Lung (tissue), 12 donors: ENCODE results near the gene FUOM. TPM values are rescaled to one million over a fixed set of nuclear protein-coding genes. Genes with fewer than 3 reads are reported as not detected.

ENCODE experiments used
- ATAC-seq: fragments of 200-7000 bp; cut with Tn5 transposase; one replicate; pipeline ENCODE4 v1.9.1; 2020; ENCODE audit warnings: moderate number of reproducible peaks; ENCODE audit not compliant: insufficient read depth, low FRiP score
- DNase-seq, 3 donors: peaks; one replicate each; pipeline ENCODE4 v3.0.0-alpha.2; 2013 to 2017
- H3K27ac ChIP-seq, 2 donors: one replicate each; pipeline ENCODE4 v1.5.1; 2013; ENCODE audit warnings: mild to moderate bottlenecking in 2 of 2, moderate library complexity in 2 of 2, control low read depth in 1 of 2, inconsistent platforms in 1 of 2, low read depth in 1 of 2, low read length in 1 of 2
- H3K27me3 ChIP-seq, 3 donors: one replicate each; pipeline ENCODE4 v1.5.1; 2013; ENCODE audit warnings: low read length in 2 of 3; ENCODE audit not compliant: control insufficient read depth in 3 of 3, insufficient read depth in 3 of 3
- H3K36me3 ChIP-seq, 4 donors: one replicate each; pipeline ENCODE4 v1.5.1; 2013; ENCODE audit warnings: low read length in 4 of 4, mild to moderate bottlenecking in 1 of 4, moderate library complexity in 1 of 4; ENCODE audit not compliant: control insufficient read depth in 4 of 4, insufficient read depth in 4 of 4
- H3K4me1 ChIP-seq, 5 donors: one replicate each; pipeline ENCODE4 v1.5.1; 2013; ENCODE audit warnings: low read length in 5 of 5, mild to moderate bottlenecking in 2 of 5, moderate library complexity in 1 of 5; ENCODE audit not compliant: control insufficient read depth in 5 of 5, insufficient read depth in 5 of 5
- H3K4me3 ChIP-seq: one replicate; pipeline ENCODE4 v1.5.1; 2013; ENCODE audit warnings: mild to moderate bottlenecking, control low read depth, moderate library complexity
- H3K9ac ChIP-seq, 2 donors: one replicate each; pipeline ENCODE4 v1.5.1; 2013; ENCODE audit warnings: low read length in 2 of 2, control low read depth in 1 of 2; ENCODE audit not compliant: insufficient read depth in 1 of 2
- H3K9me3 ChIP-seq, 4 donors: one replicate each; pipeline ENCODE4 v1.5.1; 2013; ENCODE audit warnings: low read length in 3 of 4, mild to moderate bottlenecking in 1 of 4, moderate library complexity in 1 of 4; ENCODE audit not compliant: control insufficient read depth in 4 of 4, insufficient read depth in 3 of 4
- CTCF ChIP-seq: IDR thresholded peaks from 2 replicates; pipeline ENCODE4 v1.5.1; 2012; ENCODE audit warnings: mild to moderate bottlenecking; ENCODE audit errors: control extremely low read depth, extremely low read depth
- WGBS, 2 donors: extraction: QIAGEN DNeasy Blood & Tissue Kit; methylation state at CpG; one replicate each; pipeline ENCODE4 v1.1.7; 2013; 5-methylcytosine and 5-hydroxymethylcytosine counted together
- polyA plus RNA-seq, 2 donors: library from polyadenylated mRNA; stranded (reverse); fragments of 200-250 nt; gene quantifications; one replicate each; pipeline ENCODE4 v1.2.1, GENCODE V29; 2013
- total RNA-seq, 2 donors: library from RNA; depleted of rRNA in 1 of 2; stranded (reverse); fragments of >200 nt in 1 of 2; gene quantifications; one replicate each; pipeline ENCODE4 v1.2.1, GENCODE V29; 2014 to 2021
- donor health status: control.
- donor health status: control.
- donor health status: Bipolar disorder and iron deficiency.
- donor health status: healthy.
- donor health status: DM: yes; HTN: yes; CAD: no.

FUOM gene
- total and polyA plus RNA-seq, 4 donors = 8.4 to 41.4 (median 34.2) TPM

DNA sequence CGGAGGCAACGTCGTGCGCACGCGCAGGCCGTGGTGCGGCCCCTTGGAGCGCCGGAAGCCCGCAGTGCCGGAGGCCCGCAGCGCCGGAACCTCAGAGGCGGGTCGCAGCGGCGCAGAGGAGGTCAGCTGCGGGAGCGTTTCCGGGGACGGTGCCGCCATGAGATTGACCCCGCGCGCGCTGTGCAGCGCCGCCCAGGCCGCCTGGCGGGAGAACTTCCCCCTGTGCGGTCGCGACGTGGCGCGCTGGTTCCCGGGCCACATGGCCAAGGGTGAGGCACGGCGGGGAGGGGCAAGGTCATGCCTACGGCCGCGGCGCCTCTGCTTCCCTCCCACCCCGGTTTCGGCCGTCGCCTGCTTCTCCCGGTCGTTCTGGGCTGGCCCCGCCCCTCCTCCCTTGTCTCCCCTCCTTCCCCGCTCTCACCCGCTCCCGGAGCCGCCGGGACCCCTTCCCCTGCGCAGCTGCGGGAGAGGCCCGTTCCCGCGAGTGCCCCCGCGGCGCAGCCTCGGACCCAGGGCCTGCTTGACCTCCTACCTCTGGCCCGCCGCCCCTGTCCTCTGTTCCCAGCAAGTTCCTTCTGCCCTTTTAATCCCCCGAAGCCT is 36.3 kb upstream of the FUOM start, which contains the start of gene MTG1:
TSS of gene MTG1 (plus strand) at position 94 of the 600 bp plus-strand sequence. CDS start at position 158, 64 bp downstream.
- no peak for TF ChIP-seq CTCF

DNA sequence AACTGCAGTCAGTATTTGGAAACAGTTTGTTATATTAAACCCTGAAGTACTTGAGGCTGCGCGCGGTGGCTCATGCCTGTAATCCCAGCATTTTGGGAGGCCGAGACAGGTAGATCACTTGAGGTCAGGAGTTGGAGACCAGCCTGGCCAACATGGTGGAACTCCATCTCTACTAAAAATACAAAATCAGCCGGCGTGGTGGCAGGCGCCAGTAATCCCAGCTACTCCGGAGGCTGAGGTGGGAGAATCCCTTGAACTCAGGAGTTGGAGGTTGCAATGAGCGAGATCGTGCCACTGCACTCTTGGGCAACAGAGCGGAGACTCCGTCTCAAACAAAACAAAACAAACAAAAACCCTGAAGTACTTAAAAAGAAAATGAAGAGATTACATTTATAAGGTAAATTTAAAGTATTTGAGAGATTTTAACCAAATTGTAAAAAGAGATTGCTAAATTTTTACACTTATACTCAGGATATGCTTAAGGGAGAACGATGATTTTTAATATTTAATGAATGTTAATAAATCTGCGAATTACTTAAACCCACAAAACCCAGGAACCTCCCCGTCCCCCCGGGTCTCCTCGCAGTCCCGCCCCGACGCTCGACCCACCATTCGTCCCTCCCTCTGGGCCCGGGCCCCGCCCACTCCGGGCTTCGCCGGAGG is 35.7 kb upstream of the FUOM start:
- no peaks in the 10 kb centered on the region for H3K27me3 ChIP-seq
- H3K36me3 ChIP-seq = peaks cover 2 to 18% (median 10%) of the 10 kb centered on the region in 4 donors
- peak overlapping the region in 1 of 2 donors; percentile 19 for H3K9ac ChIP-seq
- peaks cover 0 to 9% (median 0%) of the 10 kb centered on the region in 5 donors for H3K4me1 ChIP-seq
- H3K4me3 ChIP-seq = no peak overlapping the region
- TF ChIP-seq CTCF = no peak
- WGBS, 2 donors = 34 to 38% methylated on average over 27 of the region's 27 CpGs
- no peak for DNase-seq
- ATAC-seq = no peak
- no peaks in the 10 kb centered on the region for H3K9me3 ChIP-seq
- H3K27ac ChIP-seq = no peak overlapping the region

More for the DNA sequence above, 36.3 kb upstream of the FUOM start, which contains the start of gene MTG1:
- peak; percentile 96 to 97 (median 96) for DNase-seq
- Histone ChIP-seq H3K27me3 (no peaks in the 10 kb centered on the region), H3K9ac (peak within 1 kb of the TSS; percentile 67 to 69), H3K27ac (peak within 1 kb of the TSS; percentile 85 to 88), H3K4me3 (peak within 1 kb of the TSS; percentile 77), H3K4me1 (peaks cover 0 to 9% (median 0%) of the 10 kb centered on the region in 5 donors), H3K36me3 (peaks cover 3 to 21% (median 14%) of the 10 kb centered on the region in 4 donors), H3K9me3 (no peaks in the 10 kb centered on the region)
- peak; percentile 96 for ATAC-seq
- WGBS, 2 donors = 0 to 1% methylated on average over 46 to 69 of the region's 69 CpGs

- no peak for TF ChIP-seq CTCF
- no peaks in the 10 kb centered on the region for H3K9me3 ChIP-seq
- H3K27me3 ChIP-seq = no peaks in the 10 kb centered on the region
- H3K36me3 ChIP-seq = peaks cover 0 to 13% (median 4%) of the 10 kb centered on the region in 4 donors
- WGBS, 2 donors = 80 to 83% methylated on average over 11 to 12 of the region's 12 CpGs
- H3K4me1 ChIP-seq = peaks cover 0 to 9% (median 0%) of the 10 kb centered on the region in 5 donors
- H3K9ac ChIP-seq = no peak overlapping the region
- H3K27ac ChIP-seq = no peak overlapping the region
- no peak overlapping the region for H3K4me3 ChIP-seq
- DNase-seq (no peak), ATAC-seq (no peak)
Measured at GRCh38 chr10:133391761-133392518, 34.1 kb upstream of the FUOM start.
